22Rv1 (cell line): ENCODE data around the gene TAS1R2.

Experiments used
- CTCF ChIP-seq: fragments of 450-650 bp; IDR thresholded peaks from 2 replicates; pipeline ENCODE4 v1.5.1; 2017; ENCODE audit warnings: mild to moderate bottlenecking
- ZFX ChIP-seq: fragments of 450-650 bp; IDR thresholded peaks from 2 replicates; pipeline ENCODE4 v1.6.1; 2017; ENCODE audit warnings: antibody characterized with exemption, borderline replicate concordance

DNA sequence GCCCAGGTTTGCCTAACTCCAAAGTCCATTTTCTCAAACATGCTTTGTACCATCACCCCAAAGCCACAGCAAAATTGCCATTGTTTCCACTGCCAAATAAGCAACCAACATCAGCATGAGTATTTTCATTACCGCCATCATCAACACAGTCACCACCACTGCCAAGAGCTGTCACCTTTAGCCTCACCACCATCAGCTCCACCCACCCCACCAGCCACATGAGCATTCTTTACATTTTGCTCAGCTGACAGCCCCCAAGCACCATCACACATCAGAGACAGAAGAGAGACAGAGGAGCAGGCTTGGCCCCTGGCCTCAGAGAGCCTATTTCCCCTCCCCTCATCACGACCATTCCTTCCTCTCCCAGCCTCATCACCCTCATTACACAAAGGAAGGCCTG, 42.7 kb downstream of the TAS1R2 start:
- TF ChIP-seq CTCF = no peak
- TF ChIP-seq ZFX = no peak
